Measurements from ENCODE around the gene FBXO46. TPM values are rescaled to one million over a fixed set of nuclear protein-coding genes. Genes with fewer than 3 reads are reported as not detected.

Gene FBXO46
- total and polyA plus RNA-seq, 10 of the 15 experiments (the other 5 are each of a cell fraction or from before 2014, with no cell fraction given): 2.5 to 61.5 (median 13.7) TPM

- TF ChIP-seq, protein P1, sequence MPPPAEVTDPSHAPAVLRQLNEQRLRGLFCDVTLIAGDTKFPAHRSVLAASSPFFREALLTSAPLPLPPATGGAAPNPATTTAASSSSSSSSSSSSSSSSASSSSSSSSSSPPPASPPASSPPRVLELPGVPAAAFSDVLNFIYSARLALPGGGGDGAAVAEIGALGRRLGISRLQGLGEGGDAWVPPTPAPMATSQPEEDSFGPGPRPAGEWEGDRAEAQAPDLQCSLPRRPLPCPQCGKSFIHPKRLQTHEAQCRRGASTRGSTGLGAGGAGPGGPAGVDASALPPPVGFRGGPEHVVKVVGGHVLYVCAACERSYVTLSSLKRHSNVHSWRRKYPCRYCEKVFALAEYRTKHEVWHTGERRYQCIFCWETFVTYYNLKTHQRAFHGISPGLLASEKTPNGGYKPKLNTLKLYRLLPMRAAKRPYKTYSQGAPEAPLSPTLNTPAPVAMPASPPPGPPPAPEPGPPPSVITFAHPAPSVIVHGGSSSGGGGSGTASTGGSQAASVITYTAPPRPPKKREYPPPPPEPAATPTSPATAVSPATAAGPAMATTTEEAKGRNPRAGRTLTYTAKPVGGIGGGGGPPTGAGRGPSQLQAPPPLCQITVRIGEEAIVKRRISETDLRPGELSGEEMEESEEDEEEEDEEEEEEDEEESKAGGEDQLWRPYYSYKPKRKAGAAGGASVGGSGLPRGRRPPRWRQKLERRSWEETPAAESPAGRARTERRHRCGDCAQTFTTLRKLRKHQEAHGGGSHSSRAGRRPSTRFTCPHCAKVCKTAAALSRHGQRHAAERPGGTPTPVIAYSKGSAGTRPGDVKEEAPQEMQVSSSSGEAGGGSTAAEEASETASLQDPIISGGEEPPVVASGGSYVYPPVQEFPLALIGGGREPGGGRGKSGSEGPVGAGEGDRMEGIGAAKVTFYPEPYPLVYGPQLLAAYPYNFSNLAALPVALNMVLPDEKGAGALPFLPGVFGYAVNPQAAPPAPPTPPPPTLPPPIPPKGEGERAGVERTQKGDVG (CRISPR knock-in tag; IDR thresholded peaks at IDR 0.05): no peak
- TF ChIP-seq CTCF (IDR thresholded peaks at IDR 0.05 in 2 of 3, conservative IDR thresholded peaks at IDR 0.05 in 1 of 3; ENCODE audit: control insufficient read depth in 2 of 3, extremely low read depth in 1 of 3, insufficient read depth in 1 of 3, low read depth in 3 of 3, low read length in 3 of 3) (no peak), MTA2 (IDR thresholded peaks at IDR 0.05; ENCODE audit: low read depth) (no peak), EED (IDR thresholded peaks at IDR 0.05; ENCODE audit: low read depth) (no peak)
- TF ChIP-seq, protein P2, sequence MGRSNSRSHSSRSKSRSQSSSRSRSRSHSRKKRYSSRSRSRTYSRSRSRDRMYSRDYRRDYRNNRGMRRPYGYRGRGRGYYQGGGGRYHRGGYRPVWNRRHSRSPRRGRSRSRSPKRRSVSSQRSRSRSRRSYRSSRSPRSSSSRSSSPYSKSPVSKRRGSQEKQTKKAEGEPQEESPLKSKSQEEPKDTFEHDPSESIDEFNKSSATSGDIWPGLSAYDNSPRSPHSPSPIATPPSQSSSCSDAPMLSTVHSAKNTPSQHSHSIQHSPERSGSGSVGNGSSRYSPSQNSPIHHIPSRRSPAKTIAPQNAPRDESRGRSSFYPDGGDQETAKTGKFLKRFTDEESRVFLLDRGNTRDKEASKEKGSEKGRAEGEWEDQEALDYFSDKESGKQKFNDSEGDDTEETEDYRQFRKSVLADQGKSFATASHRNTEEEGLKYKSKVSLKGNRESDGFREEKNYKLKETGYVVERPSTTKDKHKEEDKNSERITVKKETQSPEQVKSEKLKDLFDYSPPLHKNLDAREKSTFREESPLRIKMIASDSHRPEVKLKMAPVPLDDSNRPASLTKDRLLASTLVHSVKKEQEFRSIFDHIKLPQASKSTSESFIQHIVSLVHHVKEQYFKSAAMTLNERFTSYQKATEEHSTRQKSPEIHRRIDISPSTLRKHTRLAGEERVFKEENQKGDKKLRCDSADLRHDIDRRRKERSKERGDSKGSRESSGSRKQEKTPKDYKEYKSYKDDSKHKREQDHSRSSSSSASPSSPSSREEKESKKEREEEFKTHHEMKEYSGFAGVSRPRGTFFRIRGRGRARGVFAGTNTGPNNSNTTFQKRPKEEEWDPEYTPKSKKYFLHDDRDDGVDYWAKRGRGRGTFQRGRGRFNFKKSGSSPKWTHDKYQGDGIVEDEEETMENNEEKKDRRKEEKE (IDR thresholded peaks at IDR 0.05): no peak
Observed at GRCh38 chr19:45766869-45767346, 36.2 kb upstream of the FBXO46 start (continued).
